Measurements from ENCODE around the gene XYLT1.
"Not testable (repeated sequence)": the region's sequence is repeated elsewhere in the genome, so short reads cannot be mapped to it uniquely, and the experiment has no call there.

The XYLT1 gene

GRCh38 chr16:17307504-17307903 lies 163.3 kb downstream of the XYLT1 start:
- DNase-seq (ENCODE audit: low spot score): no peak

GRCh38 chr16:17306745-17307144 lies 164.0 kb downstream of the XYLT1 start:
- no peak for DNase-seq (ENCODE audit: low spot score)

- DNase-seq (ENCODE audit: low spot score): not testable (repeated sequence)
Measured at GRCh38 chr16:17306211-17306610, 164.5 kb downstream of the XYLT1 start.

- DNase-seq (ENCODE audit: low spot score): no peak
Measured at GRCh38 chr16:17305694-17306093, 165.1 kb downstream of the XYLT1 start.

GRCh38 chr16:17304491-17305119 lies 166.2 kb downstream of the XYLT1 start:
- DNase-seq (ENCODE audit: low spot score): no peak

- no peak for DNase-seq (ENCODE audit: low spot score)
Measured at GRCh38 chr16:17304106-17304490, 166.7 kb downstream of the XYLT1 start.

GRCh38 chr16:17303101-17303500 lies 167.7 kb downstream of the XYLT1 start:
- no peak for DNase-seq (ENCODE audit: low spot score)

GRCh38 chr16:17302620-17303019 lies 168.1 kb downstream of the XYLT1 start:
- DNase-seq (ENCODE audit: low spot score): no peak

- no peak for DNase-seq (ENCODE audit: low spot score)
Measured at GRCh38 chr16:17302214-17302613, 168.5 kb downstream of the XYLT1 start.

GRCh38 chr16:17301593-17302135 lies 169.1 kb downstream of the XYLT1 start:
- DNase-seq (ENCODE audit: low spot score): no peak

GRCh38 chr16:17301184-17301583 lies 169.6 kb downstream of the XYLT1 start:
- DNase-seq (ENCODE audit: low spot score): no peak

GRCh38 chr16:17299790-17300189 lies 171.0 kb downstream of the XYLT1 start:
- no peak for DNase-seq (ENCODE audit: low spot score)

GRCh38 chr16:17298238-17298637 lies 172.5 kb downstream of the XYLT1 start:
- no peak for DNase-seq (ENCODE audit: low spot score)

GRCh38 chr16:17296431-17296830 lies 174.3 kb downstream of the XYLT1 start:
- no peak for DNase-seq (ENCODE audit: low spot score)

- DNase-seq (ENCODE audit: low spot score): no peak
Measured at GRCh38 chr16:17295948-17296347, 174.8 kb downstream of the XYLT1 start.

GRCh38 chr16:17294856-17295255 lies 175.9 kb downstream of the XYLT1 start:
- DNase-seq (ENCODE audit: low spot score): no peak

GRCh38 chr16:17293813-17294558 lies 176.8 kb downstream of the XYLT1 start:
- DNase-seq (ENCODE audit: low spot score): no peak

GRCh38 chr16:17291289-17291688 lies 179.5 kb downstream of the XYLT1 start:
- DNase-seq (ENCODE audit: low spot score): no peak

GRCh38 chr16:17289674-17290635 lies 180.8 kb downstream of the XYLT1 start:
- DNase-seq (ENCODE audit: low spot score): no peak

- DNase-seq (ENCODE audit: low spot score): no peak
Measured at GRCh38 chr16:17289050-17289449, 181.7 kb downstream of the XYLT1 start.

- DNase-seq (ENCODE audit: low spot score): no peak
Measured at GRCh38 chr16:17287166-17287800, 183.5 kb downstream of the XYLT1 start.

GRCh38 chr16:17286443-17286842 lies 184.3 kb downstream of the XYLT1 start:
- DNase-seq (ENCODE audit: low spot score): no peak

Data from kidney capillary endothelial cell (primary cell).